K562 (cell line): Measurements from ENCODE around the gene CREM.

Experiments
- CBFA2T2 ChIP-seq: fragments of 450-650 bp; conservative IDR thresholded peaks from 2 replicates; pipeline ENCODE4 v1.6.1; 2017; ENCODE audit warnings: mild to moderate bottlenecking
- FOXJ3 ChIP-seq: sonication (generic); formaldehyde crosslinking; IDR thresholded peaks from 2 replicates; pipeline ENCODE4 v1.4.0; 2020; ENCODE audit warnings: mild to moderate bottlenecking, missing genetic modification reagents
- JUNB ChIP-seq: fragments of 450-650 bp; formaldehyde crosslinking; conservative IDR thresholded peaks from 2 replicates; pipeline ENCODE4 v1.4.0; 2020; ENCODE audit warnings: mild to moderate bottlenecking
- NR2C2 ChIP-seq, 2 experiments: fragments of 200-800 bp in 1 of 2; sonication (Bioruptor generic) in 1 of 2; sonication (generic) in 1 of 2; formaldehyde crosslinking in 1 of 2; IDR thresholded peaks; 2 replicates each; pipeline versions ENCODE4 v1.6.1 to v1.8.0; 2016 to 2022; ENCODE audit warnings: mild to moderate bottlenecking in 1 of 2, missing compliant biosample characterization in 1 of 2, missing genetic modification characterization in 1 of 2, missing genetic modification reagents in 1 of 2
- POLR2A ChIP-seq: fragments of 450-650 bp; conservative IDR thresholded peaks from 2 replicates; pipeline ENCODE4 v1.6.1; 2016
- TAF15 ChIP-seq: fragments of 200-400 bp; formaldehyde crosslinking; IDR thresholded peaks from 2 replicates; pipeline ENCODE4 v1.6.1; 2017; ENCODE audit warnings: mild to moderate bottlenecking, low read depth, low read length, moderate library complexity
- TEAD4 ChIP-seq, 2 experiments: sonication (generic) in 1 of 2; formaldehyde crosslinking in 1 of 2; IDR thresholded peaks; 2 replicates each; pipeline versions ENCODE4 v1.6.1 to v1.8.0; 2012 to 2022; ENCODE audit warnings: borderline replicate concordance in 1 of 2, inconsistent platforms in 1 of 2, low read length in 1 of 2, mild to moderate bottlenecking in 1 of 2, missing genetic modification reagents in 1 of 2
- ZFP36 ChIP-seq: fragments of 150-350 bp; IDR thresholded peaks from 2 replicates; pipeline ENCODE4 v1.6.1; 2018; ENCODE audit warnings: low read length, low read depth; ENCODE audit not compliant: partially characterized antibody
- ZNF655 ChIP-seq: fragments of 250-450 bp; sonication (Bioruptor Pico); IDR thresholded peaks from 2 replicates; pipeline ENCODE4 v1.5.0; 2021

DNA sequence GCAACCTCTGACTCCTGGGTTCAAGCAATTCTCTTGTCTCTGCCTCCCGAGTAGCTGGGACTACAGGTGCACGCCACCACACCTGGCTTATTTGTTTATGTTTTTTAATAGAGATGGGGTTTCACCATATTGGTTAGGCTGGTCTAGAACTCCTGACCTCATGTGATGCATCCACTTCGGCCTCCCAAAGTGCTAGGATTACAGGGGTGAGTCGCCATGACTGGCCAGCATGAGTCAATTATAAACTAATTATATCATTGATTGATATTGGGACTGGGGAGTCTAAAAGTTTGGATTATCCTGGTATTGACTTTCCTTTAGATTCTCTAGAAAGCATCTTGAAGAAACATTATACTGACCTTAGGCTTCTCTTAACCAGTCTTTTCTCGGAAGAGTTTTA is 135.8 kb downstream of the CREM start:
- no peak for TF ChIP-seq ZNF655 (CRISPR knock-in tag)
- TF ChIP-seq POLR2A, result no peak
- no peak for TF ChIP-seq TAF15
- TF ChIP-seq FOXJ3, result no peak
- no peak for TF ChIP-seq CBFA2T2
- no peak for TF ChIP-seq ZFP36
- no peak for TF ChIP-seq NR2C2 (CRISPR knock-in tag; IDR thresholded peaks at IDR 0.05)
- TF ChIP-seq NR2C2 (tag; IDR thresholded peaks at IDR 0.05), result no peak
- TF ChIP-seq TEAD4 (IDR thresholded peaks at IDR 0.05; ENCODE audit: low read length), result no peak
- no peak for TF ChIP-seq TEAD4 (CRISPR knock-in tag; IDR thresholded peaks at IDR 0.05; ENCODE audit: borderline replicate concordance)
- no peak for TF ChIP-seq JUNB (CRISPR knock-in tag)
